GM12878 (cell line): Measurements from ENCODE around the gene KRT25. TPM values are rescaled to one million over a fixed set of nuclear protein-coding genes. Genes with fewer than 3 reads are reported as not detected.

Experiments
- ATAC-seq: fragments of 200-7000 bp; cut with Tn5 transposase; 3 replicates; pipeline ENCODE4 v1.9.1; 2020; ENCODE audit warnings: mild to moderate bottlenecking, moderate library complexity
- BruUV-seq: library from RNA; stranded (reverse); fragments of 400-500 nt; replicated peaks from 2 replicates; lab custom pipeline; 2021; lab: Mats Ljungman, UMichigan
- CTCF ChIA-PET: fragments of 300-600 bp; sonication (Branson Sonifier 250); formaldehyde crosslinking; extraction: SDS; loops from one replicate; lab custom pipeline; 2021; ENCODE audit warnings: inconsistent platforms; lab: Yijun Ruan, JAX
- POLR2A ChIA-PET: fragments of 350-600 bp; formaldehyde crosslinking; extraction: SDS; loops from one replicate; lab custom pipeline; 2021; ENCODE audit warnings: inconsistent platforms; lab: Charles Lee
- RAD21 ChIA-PET: fragments of 300-600 bp; sonication (Branson Sonifier 250); formaldehyde crosslinking; loops from one replicate; lab custom pipeline; 2023; ENCODE audit warnings: antibody characterized with exemption; ENCODE audit not compliant: unreplicated experiment; lab: Charles Lee
- SMC1A ChIA-PET: fragments of 300-600 bp; sonication (Branson Sonifier 250); formaldehyde crosslinking; loops from one replicate; lab custom pipeline; 2023; ENCODE audit not compliant: unreplicated experiment, uncharacterized antibody; lab: Charles Lee
- DNase-seq: peaks from one replicate; pipeline ENCODE4 v3.0.0-alpha.2; 2011; ENCODE audit warnings: low read depth, low spot score
- FAIRE-seq: peaks from 3 replicates; lab custom pipeline; 2011; peaks lifted over from hg19 to GRCh38; lab: Jason Lieb, UNC
- H2AFZ ChIP-seq: 2 replicates; pipeline ENCODE4 v1.6.0; 2011; ENCODE audit warnings: low read depth, low read length, control low read depth; ENCODE audit not compliant: control insufficient read depth
- H3K27ac ChIP-seq: 2 replicates; pipeline ENCODE4 v1.5.1; 2011; ENCODE audit warnings: control low read depth; ENCODE audit not compliant: control insufficient read depth, insufficient read depth
- H3K27me3 ChIP-seq, 2 experiments: replicated peaks in 1 of 2; 2 replicates each; pipeline versions ENCODE4 v1.6.0 to v1.6.1; 2011; ENCODE audit warnings: low read length in 1 of 2; ENCODE audit not compliant: control insufficient read depth in 2 of 2, insufficient read depth in 2 of 2
- H3K36me3 ChIP-seq, 2 experiments: 2 replicates each; pipeline ENCODE4 v1.5.1; 2011; ENCODE audit warnings: low read length in 1 of 2; ENCODE audit not compliant: control insufficient read depth in 2 of 2, insufficient read depth in 2 of 2
- H3K4me1 ChIP-seq: 2 replicates; pipeline ENCODE4 v1.6.1; 2011; ENCODE audit warnings: mild to moderate bottlenecking, low read length, moderate library complexity, mixed read lengths; ENCODE audit not compliant: control insufficient read depth, insufficient read depth
- H3K4me2 ChIP-seq: 2 replicates; pipeline ENCODE4 v1.6.0; 2011; ENCODE audit warnings: control low read depth; ENCODE audit not compliant: control insufficient read depth, insufficient read depth
- H3K4me3 ChIP-seq: fragments of 200-600 bp; sonication (generic); 2 replicates; pipeline ENCODE4 v1.5.1; 2016
- H3K79me2 ChIP-seq: 2 replicates; pipeline ENCODE4 v1.6.0; 2011; ENCODE audit warnings: low read length; ENCODE audit not compliant: control insufficient read depth, insufficient read depth
- H3K9ac ChIP-seq: 2 replicates; pipeline ENCODE4 v1.8.0; 2011; ENCODE audit warnings: low read length, control low read depth, mixed read lengths; ENCODE audit not compliant: control insufficient read depth, insufficient read depth
- H3K9me3 ChIP-seq: replicated peaks from 3 replicates; pipeline ENCODE4 v1.5.1; 2011; ENCODE audit warnings: mild to moderate bottlenecking, low read length; ENCODE audit not compliant: control insufficient read depth, insufficient read depth
- H4K20me1 ChIP-seq: 2 replicates; pipeline ENCODE4 v1.6.0; 2011; ENCODE audit not compliant: control insufficient read depth, insufficient read depth
- LARP7 ChIP-seq: fragments of 450-650 bp; IDR thresholded peaks from 2 replicates; pipeline ENCODE4 v1.6.1; 2017; ENCODE audit warnings: mild to moderate bottlenecking
- MEF2B ChIP-seq: fragments of 450-650 bp; IDR thresholded peaks from 2 replicates; pipeline ENCODE4 v1.6.1; 2018; ENCODE audit warnings: mild to moderate bottlenecking, moderate library complexity; ENCODE audit not compliant: partially characterized antibody, poor library complexity, severe bottlenecking
- PAX8 ChIP-seq: fragments of 450-650 bp; IDR thresholded peaks from 2 replicates; pipeline ENCODE4 v1.6.1; 2017; ENCODE audit warnings: mild to moderate bottlenecking, moderate library complexity
- RFX5 ChIP-seq: IDR thresholded peaks from 2 replicates; pipeline ENCODE4 v1.6.1; 2011; ENCODE audit warnings: low read depth, low read length, improper control_type of control experiment
- SIN3A ChIP-seq: IDR thresholded peaks from 2 replicates; pipeline ENCODE4 v1.6.1; 2012; ENCODE audit warnings: low read depth, low read length, improper control_type of control experiment
- SUPT20H ChIP-seq: IDR thresholded peaks from 2 replicates; pipeline ENCODE4 v1.6.1; 2011; ENCODE audit warnings: low read depth, mild to moderate bottlenecking, low read length, moderate library complexity, borderline replicate concordance; ENCODE audit not compliant: control insufficient read depth
- SUZ12 ChIP-seq: fragments of 200-600 bp; sonication (generic); IDR thresholded peaks from one replicate; pipeline ENCODE4 v1.6.1; 2018; ENCODE audit warnings: antibody characterized with exemption, mild to moderate bottlenecking; ENCODE audit not compliant: unreplicated experiment
- WGBS: methylation state at CpG from one replicate; pipeline ENCODE4 v1.1.6; 2016; ENCODE audit warnings: low lambda C conversion rate; ENCODE audit not compliant: insufficient replicate concordance, insufficient coverage; ENCODE audit errors: missing lambda C conversion rate; 5-methylcytosine and 5-hydroxymethylcytosine counted together
- in situ Hi-C: fragments of 300-500 bp; cut with MboI; formaldehyde crosslinking; loops from 9 replicates; pipeline ENCODE4 v1.14.3; 2018; ENCODE audit warnings: mixed read lengths
- intact Hi-C: fragments of 100-400 bp; cut with micrococcal nuclease; formaldehyde crosslinking; loops from one replicate; pipeline ENCODE4 v1.14.2; 2022; ENCODE audit not compliant: unreplicated experiment
- polyA plus RNA-seq, 11 experiments: library from polyadenylated mRNA; depleted of rRNA in 4 of 11; unstranded in 6 of 11; stranded (reverse) in 5 of 11; fragments of >200 nt; fragmentation: Nextera tagmentation in 4 of 11; fragmentation: Illumina TruSeq in 1 of 11; extraction: Ambion mirVana in 4 of 11; extraction: Trizol in 1 of 11; gene quantifications; 1 replicate in 1 of 11; 2 replicates in 10 of 11; pipeline versions ENCODE4 v1.2.1 to v1.2.3, GENCODE V29; 2011 to 2016; ENCODE audit warnings: inconsistent platforms in 2 of 11, missing spikeins in 2 of 11, low read depth in 1 of 11
- total RNA-seq, 4 experiments: library from RNA; depleted of rRNA in 3 of 4; stranded (reverse); fragments of >200 nt in 3 of 4; fragmentation: Illumina TruSeq in 1 of 4; extraction: Trizol in 1 of 4; gene quantifications; 2 replicates each; pipeline versions ENCODE4 v1.2.1 to v1.2.3, GENCODE V29; 2013 to 2021
- TF ChIP-seq, protein P1 (sequence below): fragments of 450-650 bp; formaldehyde crosslinking; IDR thresholded peaks from 2 replicates; pipeline ENCODE4 v1.4.0; 2020; ENCODE audit warnings: mild to moderate bottlenecking, moderate library complexity

Gene KRT25
- total and polyA plus RNA-seq, 10 of the 15 experiments (the other 5 are each of a cell fraction or from before 2014, with no cell fraction given): not detected

DNA sequence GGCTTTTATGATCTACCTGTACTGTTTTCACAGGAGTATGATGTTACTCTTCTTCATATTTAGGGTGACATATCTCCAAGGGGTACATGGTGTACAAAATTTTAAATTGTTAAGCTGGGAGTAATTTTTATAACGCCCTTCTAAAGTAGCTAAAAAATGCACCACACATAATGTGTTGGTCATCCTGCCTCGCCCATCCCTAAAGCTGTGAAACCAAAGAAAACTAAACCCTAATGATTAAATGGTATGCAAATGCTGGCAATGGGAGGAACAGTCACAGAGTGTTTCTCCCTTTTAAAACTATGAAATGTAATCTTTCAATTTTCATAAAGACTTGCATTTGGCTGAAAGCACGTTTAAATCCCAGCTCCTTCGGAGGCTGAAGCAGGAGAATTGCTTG is 49.5 kb downstream of the KRT25 start:
- intact Hi-C loops (no loop called here), in situ Hi-C loops (no loop called here)
- ChIA-PET SMC1A (interaction anchor here (0.6 to 1.8 kb wide), 5 partner anchors 9 to 281 kb away, joined by 3 to 8 read pairs (median 3); no protein-coding TSS in a partner anchor), CTCF (interaction anchor here (0.7 to 1.2 kb wide), 2 partner anchors 11 to 86 kb away, joined by 3 to 4 read pairs; no protein-coding TSS in a partner anchor), RAD21 (no interaction called here), POLR2A (no interaction called here)
- DNase-seq (no peak), ATAC-seq (no peak), FAIRE-seq (no peak)
- Histone ChIP-seq H3K79me2 (no peaks in the 10 kb centered on the region), H4K20me1 (no peaks in the 10 kb centered on the region), H3K27ac (no peak overlapping the region), H3K36me3 (no peaks in the 10 kb centered on the region), H3K4me3 (no peak overlapping the region), H3K9ac (no peak overlapping the region), H3K4me1 (no peaks in the 10 kb centered on the region), H3K27me3 (peaks cover 0 to 2% of the 10 kb centered on the region in 2 experiments; a peak in 1 of 4 replicates), H3K4me2 (no peak overlapping the region), H3K9me3 (no peaks in the 10 kb centered on the region), H2AFZ (no peak overlapping the region)
- no TSS peak for BruUV-seq
- WGBS: 18% methylated on average over 4 of the region's 4 CpGs
- no peak for TF ChIP-seq MEF2B
- TF ChIP-seq SUZ12: no peak
- TF ChIP-seq LARP7: no peak
- TF ChIP-seq PAX8: no peak
- TF ChIP-seq, protein P1, sequence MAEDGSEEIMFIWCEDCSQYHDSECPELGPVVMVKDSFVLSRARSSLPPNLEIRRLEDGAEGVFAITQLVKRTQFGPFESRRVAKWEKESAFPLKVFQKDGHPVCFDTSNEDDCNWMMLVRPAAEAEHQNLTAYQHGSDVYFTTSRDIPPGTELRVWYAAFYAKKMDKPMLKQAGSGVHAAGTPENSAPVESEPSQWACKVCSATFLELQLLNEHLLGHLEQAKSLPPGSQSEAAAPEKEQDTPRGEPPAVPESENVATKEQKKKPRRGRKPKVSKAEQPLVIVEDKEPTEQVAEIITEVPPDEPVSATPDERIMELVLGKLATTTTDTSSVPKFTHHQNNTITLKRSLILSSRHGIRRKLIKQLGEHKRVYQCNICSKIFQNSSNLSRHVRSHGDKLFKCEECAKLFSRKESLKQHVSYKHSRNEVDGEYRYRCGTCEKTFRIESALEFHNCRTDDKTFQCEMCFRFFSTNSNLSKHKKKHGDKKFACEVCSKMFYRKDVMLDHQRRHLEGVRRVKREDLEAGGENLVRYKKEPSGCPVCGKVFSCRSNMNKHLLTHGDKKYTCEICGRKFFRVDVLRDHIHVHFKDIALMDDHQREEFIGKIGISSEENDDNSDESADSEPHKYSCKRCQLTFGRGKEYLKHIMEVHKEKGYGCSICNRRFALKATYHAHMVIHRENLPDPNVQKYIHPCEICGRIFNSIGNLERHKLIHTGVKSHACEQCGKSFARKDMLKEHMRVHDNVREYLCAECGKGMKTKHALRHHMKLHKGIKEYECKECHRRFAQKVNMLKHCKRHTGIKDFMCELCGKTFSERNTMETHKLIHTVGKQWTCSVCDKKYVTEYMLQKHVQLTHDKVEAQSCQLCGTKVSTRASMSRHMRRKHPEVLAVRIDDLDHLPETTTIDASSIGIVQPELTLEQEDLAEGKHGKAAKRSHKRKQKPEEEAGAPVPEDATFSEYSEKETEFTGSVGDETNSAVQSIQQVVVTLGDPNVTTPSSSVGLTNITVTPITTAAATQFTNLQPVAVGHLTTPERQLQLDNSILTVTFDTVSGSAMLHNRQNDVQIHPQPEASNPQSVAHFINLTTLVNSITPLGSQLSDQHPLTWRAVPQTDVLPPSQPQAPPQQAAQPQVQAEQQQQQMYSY (CRISPR knock-in tag): no peak
- no peak for TF ChIP-seq RFX5
- TF ChIP-seq SIN3A: no peak
- no peak for TF ChIP-seq SUPT20H
